ENCODE results near the gene PALM. TPM values are rescaled to one million over a fixed set of nuclear protein-coding genes. Genes with fewer than 3 reads are reported as not detected.

PALM gene
- total and polyA plus RNA-seq, 4 donors, result 0.92 to 5.1 (median 4.3) TPM

- Histone ChIP-seq H3K27ac (ENCODE audit: low read depth in 1 of 2, low read length in 2 of 2) (no peak overlapping the region), H3K4me1 (ENCODE audit: control insufficient read depth in 4 of 4, insufficient read depth in 4 of 4, low read length in 3 of 4) (peaks cover 0 to 7% (median 3%) of the 10 kb centered on the region in 4 donors), H3K4me3 (ENCODE audit: low read depth in 1 of 3, low read length in 3 of 3) (no peak overlapping the region), H3K36me3 (ENCODE audit: control insufficient read depth in 4 of 4, insufficient read depth in 3 of 4, low read depth in 1 of 4, low read length in 3 of 4) (no peaks in the 10 kb centered on the region), H3K27me3 (ENCODE audit: control insufficient read depth in 4 of 4, insufficient read depth in 4 of 4, low read length in 3 of 4) (peaks cover 0 to 3% (median 1%) of the 10 kb centered on the region in 4 donors), H3K9ac (ENCODE audit: low read depth in 1 of 2, low read length in 2 of 2) (no peak overlapping the region), H3K9me3 (ENCODE audit: control insufficient read depth in 4 of 4, low read length in 3 of 4) (no peaks in the 10 kb centered on the region)
- peak in 1 of 2 donors; percentile 31 for TF ChIP-seq RXRA (IDR thresholded peaks at IDR 0.05)
- peak; percentile 96 for TF ChIP-seq NR2F2 (IDR thresholded peaks at IDR 0.05)
- TF ChIP-seq, protein P1, sequence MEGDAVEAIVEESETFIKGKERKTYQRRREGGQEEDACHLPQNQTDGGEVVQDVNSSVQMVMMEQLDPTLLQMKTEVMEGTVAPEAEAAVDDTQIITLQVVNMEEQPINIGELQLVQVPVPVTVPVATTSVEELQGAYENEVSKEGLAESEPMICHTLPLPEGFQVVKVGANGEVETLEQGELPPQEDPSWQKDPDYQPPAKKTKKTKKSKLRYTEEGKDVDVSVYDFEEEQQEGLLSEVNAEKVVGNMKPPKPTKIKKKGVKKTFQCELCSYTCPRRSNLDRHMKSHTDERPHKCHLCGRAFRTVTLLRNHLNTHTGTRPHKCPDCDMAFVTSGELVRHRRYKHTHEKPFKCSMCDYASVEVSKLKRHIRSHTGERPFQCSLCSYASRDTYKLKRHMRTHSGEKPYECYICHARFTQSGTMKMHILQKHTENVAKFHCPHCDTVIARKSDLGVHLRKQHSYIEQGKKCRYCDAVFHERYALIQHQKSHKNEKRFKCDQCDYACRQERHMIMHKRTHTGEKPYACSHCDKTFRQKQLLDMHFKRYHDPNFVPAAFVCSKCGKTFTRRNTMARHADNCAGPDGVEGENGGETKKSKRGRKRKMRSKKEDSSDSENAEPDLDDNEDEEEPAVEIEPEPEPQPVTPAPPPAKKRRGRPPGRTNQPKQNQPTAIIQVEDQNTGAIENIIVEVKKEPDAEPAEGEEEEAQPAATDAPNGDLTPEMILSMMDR (IDR thresholded peaks at IDR 0.05; ENCODE audit: low read depth, low read length, missing input control), result no peak
- no peak for TF ChIP-seq JUND (IDR thresholded peaks at IDR 0.05)
- TF ChIP-seq YY1 (IDR thresholded peaks at IDR 0.05), result no peak
- 62% methylated on average over 17 of the region's 17 CpGs for WGBS
- no peak for DNase-seq (ENCODE audit: low spot score)
Observed at GRCh38 chr19:722553-723101, 13.9 kb downstream of the PALM start.

- H3K36me3 ChIP-seq (ENCODE audit: control insufficient read depth in 4 of 4, insufficient read depth in 3 of 4, low read depth in 1 of 4, low read length in 3 of 4), result no peaks in the 10 kb centered on the region
- H3K27ac ChIP-seq (ENCODE audit: low read depth in 1 of 2, low read length in 2 of 2), result no peak overlapping the region
- peaks cover 0 to 3% (median 1%) of the 10 kb centered on the region in 4 donors for H3K27me3 ChIP-seq (ENCODE audit: control insufficient read depth in 4 of 4, insufficient read depth in 4 of 4, low read length in 3 of 4)
- H3K9me3 ChIP-seq (ENCODE audit: control insufficient read depth in 4 of 4, low read length in 3 of 4), result no peaks in the 10 kb centered on the region
- no peak overlapping the region for H3K9ac ChIP-seq (ENCODE audit: low read depth in 1 of 2, low read length in 2 of 2)
- WGBS, result 67% methylated on average over 13 of the region's 13 CpGs
- peaks cover 0 to 7% (median 3%) of the 10 kb centered on the region in 4 donors for H3K4me1 ChIP-seq (ENCODE audit: control insufficient read depth in 4 of 4, insufficient read depth in 4 of 4, low read length in 3 of 4)
- DNase-seq (ENCODE audit: low spot score), result no peak
- H3K4me3 ChIP-seq (ENCODE audit: low read depth in 1 of 3, low read length in 3 of 3), result no peak overlapping the region
- TF ChIP-seq GABPA (IDR thresholded peaks at IDR 0.05 in 1 of 2, conservative IDR thresholded peaks at IDR 0.05 in 1 of 2) (no peak), RAD21 (IDR thresholded peaks at IDR 0.05) (no peak), SP1 (IDR thresholded peaks at IDR 0.05) (no peak), ZBTB33 (IDR thresholded peaks at IDR 0.05) (no peak), RXRA (IDR thresholded peaks at IDR 0.05) (no peak), YY1 (IDR thresholded peaks at IDR 0.05) (no peak), FOXA2 (IDR thresholded peaks at IDR 0.05) (no peak), JUND (IDR thresholded peaks at IDR 0.05) (no peak), HNF4A (conservative IDR thresholded peaks at IDR 0.05) (no peak), NR2F2 (IDR thresholded peaks at IDR 0.05) (no peak), HNF4G (IDR thresholded peaks at IDR 0.05) (no peak)
- TF ChIP-seq, protein P1 (IDR thresholded peaks at IDR 0.05; ENCODE audit: low read depth, low read length, missing input control), result no peak
Observed at GRCh38 chr19:723247-723646, 14.5 kb downstream of the PALM start.
